HUES48 (cell line): ENCODE data around the gene TBC1D9B.
A peak's percentile ranks its signal among the peaks of the same experiment; 100 is the strongest.

Experiments
- H3K27ac ChIP-seq: one replicate; pipeline ENCODE4 v1.7.0; 2013; ENCODE audit warnings: low read depth, low read length, inconsistent platforms
- H3K27me3 ChIP-seq: 2 replicates; pipeline ENCODE4 v1.6.1; 2013; ENCODE audit warnings: mild to moderate bottlenecking, low read length; ENCODE audit not compliant: control insufficient read depth, insufficient read depth
- H3K36me3 ChIP-seq: 2 replicates; pipeline ENCODE4 v1.6.1; 2013; ENCODE audit warnings: low read length; ENCODE audit not compliant: control insufficient read depth, insufficient read depth
- H3K4me1 ChIP-seq: 2 replicates; pipeline ENCODE4 v1.6.1; 2013; ENCODE audit warnings: mild to moderate bottlenecking, low read length; ENCODE audit not compliant: control insufficient read depth, insufficient read depth
- H3K4me3 ChIP-seq: 2 replicates; pipeline ENCODE4 v1.5.1; 2013; ENCODE audit warnings: mild to moderate bottlenecking, low read depth, low read length
- H3K9ac ChIP-seq: 2 replicates; pipeline ENCODE4 v1.6.1; 2013; ENCODE audit warnings: mild to moderate bottlenecking, low read depth, low read length, moderate library complexity
- H3K9me3 ChIP-seq: 2 replicates; pipeline ENCODE4 v1.6.1; 2013; ENCODE audit warnings: low read length; ENCODE audit not compliant: control insufficient read depth, insufficient read depth

Gene TBC1D9B

DNA sequence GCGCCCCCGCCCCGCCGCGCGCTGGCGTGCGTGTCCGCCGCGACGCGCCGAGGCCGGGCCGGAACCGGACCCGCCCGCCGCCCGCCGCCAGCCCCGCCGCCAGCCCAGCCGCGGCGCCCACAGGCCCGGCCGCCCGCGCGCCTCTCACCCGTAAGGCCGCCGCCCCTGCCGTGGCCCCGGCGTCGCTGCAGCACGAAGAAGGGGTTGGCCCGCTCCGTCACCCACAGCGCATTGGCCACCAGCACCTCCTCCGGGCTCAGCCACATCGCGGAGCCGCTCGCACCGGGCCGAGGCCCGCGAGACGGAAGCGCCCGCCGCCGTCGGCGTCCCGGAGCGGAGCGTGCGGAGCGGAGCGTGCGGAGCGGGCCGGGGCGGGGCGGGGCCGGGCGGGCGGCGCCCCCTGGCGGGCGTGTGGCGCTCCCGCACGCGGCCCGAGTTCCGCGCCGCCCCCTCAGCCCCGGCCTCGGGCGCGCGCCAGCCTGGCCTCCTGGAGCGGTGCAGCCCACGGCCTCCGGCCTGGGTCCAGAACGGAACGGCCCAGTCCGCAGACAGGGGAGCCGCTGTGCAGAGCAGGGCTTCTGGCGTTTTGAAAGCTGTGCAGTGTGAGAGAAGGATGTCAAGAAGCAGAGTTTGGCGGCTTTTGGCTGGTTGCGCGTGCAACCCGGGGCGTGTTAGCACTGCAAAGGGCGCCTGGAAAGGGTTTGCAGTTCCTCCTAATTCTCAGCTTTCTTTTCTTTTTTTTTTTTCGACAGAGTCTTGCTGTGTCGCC is at the start of gene TBC1D9B:
Gene TBC1D9B, minus strand, starts transcription at position 342 of the 769 bp plus-strand sequence. Its CDS starts 76 bp downstream, at position 266.
- Histone ChIP-seq H3K27ac (no peak within 1 kb of the TSS), H3K9ac (peak within 1 kb of the TSS; percentile 10; the same call in 1 of the 2 replicates), H3K4me3 (peak within 1 kb of the TSS; percentile 68), H3K9me3 (no peaks in the 10 kb centered on the region), H3K4me1 (peaks cover 4% of the 10 kb centered on the region; the same call in 1 of the 2 replicates), H3K36me3 (peaks cover 18% of the 10 kb centered on the region), H3K27me3 (no peaks in the 10 kb centered on the region)

DNA sequence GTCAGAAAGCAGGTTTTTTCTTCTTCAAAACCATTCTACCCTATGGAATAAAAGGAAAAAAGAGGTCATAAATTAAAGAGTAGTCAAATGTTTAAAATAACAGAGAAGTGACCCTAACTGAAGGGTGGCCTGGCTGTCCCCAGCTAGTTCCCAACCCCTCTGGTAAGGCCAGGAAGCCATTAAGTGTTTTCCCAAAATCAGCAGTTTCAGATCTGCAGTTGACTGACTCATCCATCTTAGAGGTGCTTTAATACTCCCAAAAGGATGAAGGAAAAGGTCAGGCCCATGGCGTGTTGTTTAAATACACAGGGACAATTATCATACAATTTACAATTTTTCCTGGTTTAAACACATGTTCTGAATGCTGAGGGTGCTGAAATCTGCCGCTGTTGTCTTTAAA is 47.9 kb upstream of the TBC1D9B start:
- H3K4me1 ChIP-seq = no peaks in the 10 kb centered on the region
- H3K9me3 ChIP-seq = no peaks in the 10 kb centered on the region
- no peaks in the 10 kb centered on the region for H3K27me3 ChIP-seq
- H3K27ac ChIP-seq = no peak overlapping the region
- H3K36me3 ChIP-seq = peaks cover 25% of the 10 kb centered on the region
- H3K4me3 ChIP-seq = no peak overlapping the region
- H3K9ac ChIP-seq = no peak overlapping the region

DNA sequence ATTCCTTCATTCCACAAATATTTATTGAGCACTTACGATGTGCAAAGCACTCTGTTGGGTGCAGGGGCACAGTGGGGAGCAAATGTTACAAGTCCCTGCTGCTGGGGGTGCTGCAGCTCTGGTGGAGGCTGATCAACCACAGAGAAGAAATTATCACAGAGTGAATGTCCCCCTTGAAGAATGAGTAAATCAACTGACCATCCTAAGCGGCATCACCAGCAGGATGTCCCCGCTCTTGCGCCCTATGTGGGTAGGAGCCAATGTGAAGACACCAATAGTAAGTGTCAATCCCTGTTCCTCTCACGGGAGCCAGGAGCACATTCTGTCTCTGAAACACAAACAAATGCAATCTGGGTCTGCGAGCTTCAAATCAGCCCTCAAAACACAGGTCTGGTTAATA is 47.4 kb upstream of the TBC1D9B start:
- H3K4me3 ChIP-seq = no peak overlapping the region
- H3K27ac ChIP-seq = no peak overlapping the region
- peaks cover 23% of the 10 kb centered on the region for H3K36me3 ChIP-seq
- no peak overlapping the region for H3K9ac ChIP-seq
- no peaks in the 10 kb centered on the region for H3K4me1 ChIP-seq
- H3K9me3 ChIP-seq = no peaks in the 10 kb centered on the region
- H3K27me3 ChIP-seq = no peaks in the 10 kb centered on the region

DNA sequence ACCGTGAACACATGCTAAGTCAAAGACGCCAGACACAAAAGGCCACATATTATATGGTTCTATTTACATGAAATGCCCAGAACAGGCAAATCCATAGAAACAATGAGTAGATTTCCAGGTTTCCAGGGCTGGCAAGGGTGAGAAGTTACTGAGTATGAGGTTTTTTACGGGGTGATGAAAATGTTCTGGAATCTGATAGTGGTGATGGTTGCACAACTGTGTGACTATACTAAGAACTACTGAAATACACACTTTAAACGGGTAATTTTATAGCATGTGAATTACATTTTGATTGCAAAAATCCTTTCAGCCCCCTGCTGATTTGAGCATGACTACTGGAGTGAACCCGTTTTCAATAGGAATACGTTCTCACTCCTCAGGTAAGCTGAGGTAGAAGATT is 46.7 kb upstream of the TBC1D9B start:
- Histone ChIP-seq H3K27me3 (no peaks in the 10 kb centered on the region), H3K4me1 (no peaks in the 10 kb centered on the region), H3K27ac (no peak overlapping the region), H3K36me3 (peaks cover 22% of the 10 kb centered on the region), H3K4me3 (no peak overlapping the region), H3K9ac (no peak overlapping the region), H3K9me3 (no peaks in the 10 kb centered on the region)

DNA sequence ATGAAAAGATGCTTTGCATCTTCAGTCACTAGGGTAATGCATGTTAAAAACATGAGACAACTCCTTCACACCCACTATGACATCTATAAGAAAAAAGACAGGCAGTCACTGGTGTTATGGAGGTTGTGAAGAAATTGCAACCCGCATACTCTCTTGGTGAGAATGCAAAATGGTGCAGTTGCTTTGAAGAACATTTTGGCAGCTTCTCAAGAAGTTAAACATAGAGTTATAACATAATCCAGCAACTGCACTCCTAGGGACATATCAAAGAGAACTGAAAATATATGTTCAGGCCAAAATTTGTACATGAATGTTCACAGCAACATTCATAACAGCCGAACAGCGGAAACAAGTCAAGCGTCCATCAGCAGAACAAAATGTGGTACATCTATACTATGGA is 46.3 kb upstream of the TBC1D9B start:
- H3K27ac ChIP-seq = no peak overlapping the region
- H3K27me3 ChIP-seq = no peaks in the 10 kb centered on the region
- H3K36me3 ChIP-seq = peaks cover 22% of the 10 kb centered on the region
- H3K9ac ChIP-seq = no peak overlapping the region
- H3K9me3 ChIP-seq = no peaks in the 10 kb centered on the region
- no peaks in the 10 kb centered on the region for H3K4me1 ChIP-seq
- H3K4me3 ChIP-seq = no peak overlapping the region

DNA sequence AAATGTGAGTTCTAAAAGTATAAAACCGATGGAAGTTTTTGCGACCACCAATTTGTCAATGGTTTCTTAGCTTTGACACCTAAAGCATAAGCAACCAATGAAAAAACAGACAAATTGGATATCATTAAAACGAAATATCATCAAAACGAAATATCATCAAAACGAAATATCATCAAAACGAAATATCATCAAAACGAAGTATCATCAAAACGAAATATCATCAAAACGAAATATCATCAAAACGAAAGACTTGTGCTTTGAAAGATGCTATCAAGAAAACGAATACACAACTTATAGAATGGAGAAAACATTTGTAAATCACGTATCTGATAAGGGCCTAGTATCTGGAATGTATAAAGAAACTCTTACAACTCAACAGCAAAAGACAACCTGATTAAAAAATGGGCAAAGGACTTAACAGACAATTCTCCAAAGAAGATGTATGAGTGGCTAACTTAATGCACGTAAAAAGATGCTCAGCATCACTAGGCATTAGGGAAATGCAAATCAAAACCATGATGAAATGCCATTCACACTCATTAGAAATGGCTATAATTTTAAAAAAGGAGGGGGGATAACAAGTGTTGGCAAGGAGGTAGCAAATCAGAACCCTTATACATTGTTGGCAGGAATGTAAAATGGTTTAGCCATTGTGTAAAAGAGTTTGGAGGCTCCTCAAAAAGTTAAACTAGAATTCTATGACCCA is 29.4 kb upstream of the TBC1D9B start:
- Histone ChIP-seq H3K27me3 (no peaks in the 10 kb centered on the region), H3K36me3 (no peaks in the 10 kb centered on the region), H3K9ac (no peak overlapping the region), H3K4me3 (no peak overlapping the region), H3K27ac (no peak overlapping the region), H3K9me3 (no peaks in the 10 kb centered on the region), H3K4me1 (no peaks in the 10 kb centered on the region)

DNA sequence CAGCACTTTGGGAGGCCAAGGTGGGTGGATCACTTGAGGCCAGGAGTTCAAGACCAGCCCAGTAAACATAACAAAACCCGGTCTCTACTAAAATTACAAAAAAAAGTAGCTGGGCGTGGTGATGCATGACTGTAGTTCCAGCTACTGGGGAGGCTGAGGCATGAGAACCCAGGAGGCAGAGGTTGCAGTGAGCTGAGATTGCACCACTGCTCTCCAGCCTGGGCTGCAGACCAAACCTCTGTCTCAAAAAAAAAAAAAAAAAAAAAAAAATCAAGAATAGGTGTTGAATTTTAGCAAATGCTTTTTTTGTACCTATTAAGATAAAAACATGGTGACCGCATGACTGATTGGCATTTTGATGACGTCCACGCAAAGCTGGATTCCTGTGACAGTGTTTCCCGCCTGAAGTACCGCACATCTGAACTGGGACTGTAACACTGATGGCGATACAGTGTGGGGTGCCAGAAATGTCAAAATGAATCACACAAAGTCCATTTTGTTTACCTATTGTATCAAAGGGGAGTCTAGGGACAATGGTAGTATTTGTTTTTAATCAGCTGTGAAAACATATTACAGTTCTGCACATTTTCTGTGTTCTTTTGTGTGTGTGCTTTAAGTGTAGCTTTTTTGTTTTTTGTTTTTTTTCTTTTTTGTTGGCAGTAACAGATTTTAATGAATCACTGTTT is 23.2 kb upstream of the TBC1D9B start:
- Histone ChIP-seq H3K27me3 (no peaks in the 10 kb centered on the region), H3K9ac (no peak overlapping the region), H3K9me3 (no peaks in the 10 kb centered on the region), H3K4me3 (no peak overlapping the region), H3K4me1 (no peaks in the 10 kb centered on the region), H3K27ac (no peak overlapping the region), H3K36me3 (no peaks in the 10 kb centered on the region)

DNA sequence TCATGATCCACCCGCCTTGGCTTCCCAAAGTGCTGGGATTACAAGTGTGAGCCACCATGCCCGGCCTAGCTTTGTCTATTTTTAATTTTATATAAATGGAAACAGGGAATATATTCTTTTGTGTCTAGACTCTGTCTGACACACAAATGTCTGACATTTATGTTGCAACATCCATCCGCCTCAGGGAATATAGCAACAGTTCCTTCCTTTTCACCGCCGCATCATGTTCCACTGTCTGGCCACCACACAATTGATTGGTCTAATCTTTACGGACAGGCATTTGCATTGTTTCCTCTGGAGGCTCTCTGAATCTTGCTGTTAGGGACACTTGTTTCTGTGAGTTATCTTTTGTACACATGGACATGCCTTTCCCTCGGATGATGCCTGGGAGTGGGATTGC is 20.1 kb upstream of the TBC1D9B start:
- Histone ChIP-seq H3K4me3 (no peak overlapping the region), H3K4me1 (no peaks in the 10 kb centered on the region), H3K27me3 (no peaks in the 10 kb centered on the region), H3K9ac (no peak overlapping the region), H3K27ac (no peak overlapping the region), H3K36me3 (no peaks in the 10 kb centered on the region), H3K9me3 (no peaks in the 10 kb centered on the region)

DNA sequence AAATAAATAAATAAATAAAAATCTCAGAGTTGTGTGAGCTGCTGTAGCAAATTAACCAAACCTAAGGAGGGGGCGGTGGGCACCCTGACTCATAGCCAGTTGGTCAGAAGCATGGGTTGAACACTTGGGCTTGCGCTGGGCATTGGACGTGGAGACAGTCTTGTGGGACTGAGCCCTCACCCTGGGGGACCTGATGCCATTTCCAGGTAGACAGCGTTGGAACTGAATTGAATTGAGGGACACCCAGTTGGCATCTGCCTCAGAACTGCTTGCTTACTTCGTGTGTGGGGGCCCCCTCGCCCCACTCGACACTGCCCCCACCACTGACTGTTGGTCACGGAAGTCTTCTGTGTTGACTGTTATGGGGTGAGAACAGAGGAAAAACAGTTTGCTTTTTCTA is 19.0 kb upstream of the TBC1D9B start:
- no peak overlapping the region for H3K27ac ChIP-seq
- no peaks in the 10 kb centered on the region for H3K4me1 ChIP-seq
- H3K27me3 ChIP-seq = no peaks in the 10 kb centered on the region
- no peaks in the 10 kb centered on the region for H3K9me3 ChIP-seq
- H3K36me3 ChIP-seq = no peaks in the 10 kb centered on the region
- H3K9ac ChIP-seq = no peak overlapping the region
- H3K4me3 ChIP-seq = no peak overlapping the region

DNA sequence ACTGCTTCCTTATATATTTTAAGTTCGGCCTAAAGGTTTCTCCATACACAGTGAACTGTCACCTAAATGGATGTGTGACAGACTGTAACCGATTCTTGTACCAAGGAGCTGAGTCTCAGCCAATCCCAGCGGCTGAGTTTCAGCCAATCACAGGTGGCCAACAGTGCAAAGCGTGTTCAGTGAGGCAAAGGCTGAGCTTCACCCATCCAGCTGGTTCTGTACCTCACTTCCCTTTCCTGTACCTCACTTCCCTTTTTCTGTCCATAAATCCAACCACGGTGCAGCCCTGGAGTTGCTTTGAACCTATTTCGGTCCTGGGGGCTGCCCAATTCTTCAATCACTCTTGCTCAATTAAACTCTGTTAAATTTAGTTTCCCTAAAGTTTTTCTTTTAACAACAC is 15.7 kb upstream of the TBC1D9B start:
- Histone ChIP-seq H3K36me3 (no peaks in the 10 kb centered on the region), H3K4me3 (no peak overlapping the region), H3K27me3 (no peaks in the 10 kb centered on the region), H3K27ac (no peak overlapping the region), H3K4me1 (no peaks in the 10 kb centered on the region), H3K9ac (no peak overlapping the region), H3K9me3 (no peaks in the 10 kb centered on the region)

DNA sequence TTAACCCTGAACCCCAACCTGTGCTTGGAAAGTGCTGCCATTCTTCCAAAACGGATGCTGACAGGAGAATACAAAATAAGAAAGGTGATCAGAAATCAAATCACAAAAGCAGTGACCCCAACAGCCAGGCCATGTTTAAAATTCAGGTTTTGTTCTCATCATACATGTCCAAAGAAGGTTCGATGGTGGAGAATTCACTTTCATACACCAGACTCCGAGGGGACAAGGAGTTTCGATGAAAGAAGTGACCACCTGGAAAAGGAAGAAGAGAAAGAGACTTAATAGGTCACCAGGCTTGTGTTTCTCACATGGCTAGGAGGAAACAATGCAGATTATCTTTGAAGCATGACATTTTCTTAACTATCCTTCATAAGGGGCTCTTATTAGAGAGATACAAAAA is 12.5 kb upstream of the TBC1D9B start:
- no peak overlapping the region for H3K27ac ChIP-seq
- no peak overlapping the region for H3K9ac ChIP-seq
- no peaks in the 10 kb centered on the region for H3K36me3 ChIP-seq
- no peaks in the 10 kb centered on the region for H3K9me3 ChIP-seq
- no peaks in the 10 kb centered on the region for H3K27me3 ChIP-seq
- H3K4me3 ChIP-seq = no peak overlapping the region
- peaks cover 7% of the 10 kb centered on the region; the same call in 1 of the 2 replicates for H3K4me1 ChIP-seq
